Measurements from ENCODE around the gene FOXK2.
"Not testable (repeated sequence)": the region's sequence is repeated elsewhere in the genome, so short reads cannot be mapped to it uniquely, and the experiment has no call there.

Gene FOXK2

DNA sequence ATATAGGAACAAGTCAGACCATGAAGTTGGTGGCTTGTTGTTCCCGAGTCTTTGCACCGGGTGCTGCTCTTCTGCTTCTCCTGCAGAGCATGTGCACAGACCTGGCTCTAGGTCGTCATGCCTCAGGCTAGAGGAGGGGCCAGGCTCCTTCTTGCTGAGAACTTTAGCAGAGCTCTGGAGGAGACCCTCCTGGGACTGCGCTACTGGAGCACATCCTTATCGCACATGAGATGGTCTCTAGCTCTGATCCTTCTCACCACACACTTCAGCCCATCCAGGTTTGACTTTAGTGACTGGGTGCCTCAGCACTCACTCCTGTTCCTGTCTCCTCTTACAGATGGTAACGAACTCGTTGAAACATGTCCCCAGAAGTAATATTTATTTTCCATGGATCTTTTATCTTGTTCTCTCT lies 14.9 kb downstream of the FOXK2 start:
- no peak for DNase-seq

DNA sequence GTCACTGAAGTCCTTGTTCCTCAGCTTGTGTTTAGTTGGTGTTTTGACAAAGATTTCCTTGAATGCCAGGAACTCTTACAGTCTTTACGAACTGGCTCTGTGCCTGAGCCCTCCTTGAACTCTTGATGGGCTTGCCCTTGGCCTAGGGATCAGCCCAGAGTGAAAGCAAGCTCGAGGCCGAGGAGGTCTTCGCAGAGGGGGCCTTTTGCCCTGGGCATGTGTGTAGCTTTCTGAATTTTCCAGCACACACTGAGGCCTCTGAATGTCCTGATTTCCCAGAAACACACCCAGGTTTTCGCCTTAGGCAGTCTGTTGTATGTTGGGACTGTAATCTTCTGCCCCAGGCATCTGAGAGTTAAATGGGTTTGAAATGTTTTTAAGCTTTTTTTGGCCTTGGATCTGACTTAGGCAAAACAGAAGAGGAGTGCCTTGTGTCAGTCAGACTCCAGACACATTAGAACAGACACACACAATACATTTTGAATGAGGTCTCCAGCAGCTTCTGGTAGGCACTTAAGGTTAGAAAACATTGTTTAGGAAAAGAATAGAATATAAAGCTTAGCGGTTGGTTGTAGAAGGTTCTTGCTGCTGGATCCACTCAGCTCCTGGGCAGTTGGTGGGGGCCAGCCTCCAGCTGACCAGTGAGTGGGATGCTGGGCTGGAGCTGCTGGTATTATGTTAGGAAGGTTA lies 17.1 kb downstream of the FOXK2 start:
- DNase-seq, result no peak

DNA sequence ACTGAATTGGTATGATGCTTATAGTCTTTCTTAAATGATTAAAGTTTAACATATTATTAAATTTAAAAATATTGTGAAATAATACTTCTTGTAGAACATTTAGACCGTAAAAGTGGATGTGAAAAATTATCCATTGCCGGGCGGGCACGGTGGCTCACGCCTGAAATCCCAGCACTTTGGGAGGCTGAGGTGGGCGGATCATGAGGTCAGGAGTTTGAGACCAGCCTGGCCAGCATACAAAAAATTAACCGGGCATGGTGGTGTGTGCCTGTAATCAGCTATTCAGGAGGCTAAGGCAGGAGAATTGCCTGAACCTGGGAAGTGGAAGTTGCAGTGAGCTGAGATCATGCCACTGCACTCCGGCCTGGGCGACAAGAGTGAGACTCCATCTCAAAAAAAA lies 17.7 kb downstream of the FOXK2 start:
- not testable (repeated sequence) for DNase-seq

DNA sequence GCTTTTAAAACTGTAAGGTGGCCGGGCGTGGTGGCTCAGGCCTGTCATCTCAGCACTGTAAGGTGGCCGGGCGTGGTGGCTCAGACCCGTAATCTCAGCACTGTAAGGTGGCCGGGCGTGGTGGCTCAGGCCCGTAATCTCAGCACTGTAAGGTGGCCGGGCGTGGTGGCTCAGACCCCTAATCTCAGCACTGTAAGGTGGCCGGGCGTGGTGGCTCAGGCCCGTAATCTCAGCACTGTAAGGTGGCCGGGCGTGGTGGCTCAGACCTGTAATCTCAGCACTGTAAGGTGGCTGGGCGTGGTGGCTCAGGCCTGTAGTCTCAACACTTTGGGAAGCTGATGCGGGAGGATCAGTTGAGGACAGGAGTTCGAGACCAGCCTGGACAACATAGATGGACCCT lies 19.5 kb downstream of the FOXK2 start:
- not testable (repeated sequence) for DNase-seq

DNA sequence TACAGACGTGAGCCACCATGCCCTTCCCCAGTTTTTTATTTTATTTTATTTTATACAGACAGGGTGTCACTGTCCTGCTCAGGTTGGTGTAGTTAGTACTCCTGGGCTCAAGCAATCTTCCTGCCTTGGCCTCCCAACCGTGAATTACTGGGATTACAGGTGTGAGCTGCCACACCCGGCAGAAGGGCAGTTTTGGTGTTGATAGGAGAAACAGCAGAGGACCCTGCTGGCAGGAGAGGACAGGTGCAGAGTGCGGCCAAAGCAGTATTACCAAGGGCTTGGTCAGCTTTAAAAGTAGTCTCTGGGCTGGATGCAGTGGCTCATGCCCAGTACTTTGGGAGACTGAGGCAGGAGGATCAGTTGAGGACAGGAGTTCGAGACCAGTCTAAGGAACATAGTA lies 22.9 kb downstream of the FOXK2 start:
- no peak for DNase-seq

GRCh38 chr17:82544431-82545070 lies 25.0 kb downstream of the FOXK2 start:
- DNase-seq, result no peak

GRCh38 chr17:82545071-82545462 lies 25.5 kb downstream of the FOXK2 start:
- DNase-seq, result no peak

DNA sequence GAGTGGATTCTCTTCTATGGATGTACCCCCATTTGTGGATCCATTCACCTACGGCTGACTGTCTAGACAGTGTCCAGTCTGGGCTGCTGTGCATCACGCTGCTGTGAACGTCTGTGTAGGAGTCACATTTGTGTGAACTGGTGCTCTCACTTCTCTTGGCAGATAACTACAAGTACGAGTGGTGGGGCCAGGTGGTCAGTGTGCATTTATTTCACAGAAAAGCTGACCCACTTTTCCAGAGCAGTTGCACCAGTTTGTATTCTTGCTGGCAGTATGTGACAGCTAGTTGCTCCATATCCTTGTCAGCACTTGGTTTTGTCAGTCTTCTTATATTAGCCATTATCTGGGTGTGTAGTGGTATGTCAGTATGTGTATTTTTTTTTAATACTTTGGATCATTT lies 28.4 kb downstream of the FOXK2 start:
- DNase-seq, result no peak

DNA sequence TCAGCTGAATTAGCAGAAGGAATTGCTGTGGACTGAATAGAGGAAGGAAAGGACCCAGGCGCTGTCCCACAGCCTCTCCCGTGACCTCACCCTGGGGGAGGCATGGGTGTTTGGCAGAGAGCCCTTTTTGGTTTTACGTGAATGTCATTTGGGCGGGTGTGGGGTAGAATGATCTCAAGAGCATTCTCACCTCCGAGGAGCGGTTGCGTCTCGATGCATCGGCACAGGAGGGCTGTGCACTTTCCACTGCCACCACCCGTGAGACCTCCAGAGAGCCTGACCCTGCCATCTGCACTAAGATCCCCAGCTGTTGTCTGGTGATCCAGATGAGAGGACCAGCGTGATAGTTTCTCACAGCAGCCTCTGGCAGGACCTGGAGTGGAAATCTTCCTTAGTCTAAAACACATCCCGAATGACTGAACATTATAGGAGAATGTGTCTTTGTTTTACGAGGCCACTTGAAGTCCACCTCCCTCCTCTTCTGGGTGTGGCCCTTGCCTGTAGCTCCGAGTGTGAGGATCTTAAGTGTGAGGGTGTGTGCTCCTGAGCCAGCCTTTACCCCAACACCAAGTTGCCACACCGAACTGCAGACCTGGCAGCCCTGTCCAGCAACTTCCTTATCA lies 29.3 kb downstream of the FOXK2 start:
- DNase-seq, result no peak

- DNase-seq, result peak; percentile 76 to 80
Measured at GRCh38 chr17:82551779-82552457, 32.4 kb downstream of the FOXK2 start.

- DNase-seq, result no peak
Measured at GRCh38 chr17:82552580-82552979, 33.0 kb downstream of the FOXK2 start.

DNA sequence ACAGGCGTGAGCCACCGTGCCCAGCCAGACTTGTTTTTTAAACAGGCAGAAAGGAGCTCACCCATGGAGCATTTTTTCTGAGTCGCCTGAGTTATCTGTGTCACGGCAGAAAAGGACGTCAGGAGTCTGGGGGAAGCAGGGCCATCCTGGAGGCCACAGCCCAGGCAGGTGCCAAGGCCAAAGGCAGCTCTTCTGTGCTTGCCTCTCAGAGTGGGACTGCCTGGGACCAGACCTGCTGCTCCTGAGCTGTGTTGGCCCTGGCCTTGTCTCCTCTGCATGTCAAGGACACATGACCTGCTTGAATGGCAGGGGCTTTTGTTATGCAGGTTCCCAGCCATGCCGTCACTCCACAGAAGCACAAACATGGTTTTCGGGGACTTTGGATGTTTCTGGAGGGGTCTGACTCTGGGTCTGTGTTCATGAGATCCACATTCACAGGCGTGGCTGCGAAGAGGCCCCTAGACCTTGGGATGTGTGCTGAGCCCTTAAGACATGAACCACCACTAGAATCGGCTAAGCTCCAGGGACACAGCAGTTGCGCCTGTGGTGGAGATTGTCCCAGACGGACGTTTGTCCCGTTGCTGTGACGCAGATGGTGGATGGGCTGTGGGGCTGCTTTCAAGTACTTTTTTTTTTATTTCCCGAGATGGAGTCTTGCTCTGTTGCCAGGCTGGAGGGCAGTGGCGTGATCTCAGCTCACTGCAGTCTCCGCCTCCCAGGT lies 33.8 kb downstream of the FOXK2 start:
- no peak for DNase-seq

- DNase-seq, result not testable (repeated sequence)
Measured at GRCh38 chr17:82557510-82557909, 38.0 kb downstream of the FOXK2 start.

GRCh38 chr17:82559566-82560251 lies 40.2 kb downstream of the FOXK2 start:
- DNase-seq, result peak; percentile 98 to 99

DNA sequence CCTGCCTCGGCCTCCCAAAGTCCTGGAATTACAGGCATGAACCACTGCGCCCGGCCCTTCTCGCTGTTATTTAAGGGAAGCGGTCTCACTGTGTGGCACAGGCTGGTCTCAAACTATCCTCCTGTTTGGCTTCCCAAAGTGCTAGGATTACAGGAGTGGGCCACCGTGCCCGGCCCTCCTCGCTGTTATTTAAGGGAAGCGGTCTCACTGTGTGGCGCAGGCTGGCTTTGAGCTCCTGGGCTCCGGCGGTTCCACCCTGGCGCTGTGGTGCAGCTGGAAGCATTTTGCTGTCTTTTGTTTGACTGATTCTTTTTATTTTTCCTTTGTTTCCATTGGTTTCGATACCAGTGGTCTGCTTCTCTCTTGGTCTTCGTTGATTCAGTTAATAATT lies 40.7 kb downstream of the FOXK2 start:
- no peak for DNase-seq

DNA sequence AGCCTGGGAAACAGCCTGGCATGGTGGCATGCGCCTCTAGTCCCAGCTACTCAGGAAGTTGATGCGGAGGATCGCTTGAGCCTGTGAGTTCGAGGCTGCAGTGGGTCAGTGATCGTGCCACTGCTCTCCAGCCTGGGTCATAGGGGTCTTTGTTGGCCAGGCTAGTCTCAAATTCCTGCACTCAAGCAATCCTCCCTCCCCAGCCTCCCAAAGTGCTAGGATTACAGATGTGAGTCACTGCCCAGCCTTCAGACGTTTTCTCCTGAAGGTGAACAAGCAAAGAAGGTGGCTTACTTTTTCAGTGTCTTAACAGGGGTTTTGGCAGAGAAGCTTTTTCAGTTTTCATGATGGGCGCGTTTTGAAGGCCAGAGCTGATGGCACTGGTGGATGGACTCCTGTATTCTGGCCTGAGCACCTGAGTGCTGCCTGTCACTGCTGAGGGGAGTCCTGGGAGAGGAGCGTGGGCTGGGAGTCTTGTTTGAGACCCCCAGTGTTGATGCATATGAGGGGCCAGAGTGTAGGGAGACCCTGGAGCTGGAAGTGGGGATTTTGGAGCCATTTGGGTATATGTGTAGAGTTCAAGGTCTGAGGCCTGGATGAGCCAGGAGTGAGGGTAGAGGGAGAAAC lies 41.4 kb downstream of the FOXK2 start:
- no peak for DNase-seq

GRCh38 chr17:82561429-82562035 lies 42.0 kb downstream of the FOXK2 start:
- DNase-seq, result no peak

- not testable (repeated sequence) for DNase-seq
Measured at GRCh38 chr17:82562718-82563220, 43.2 kb downstream of the FOXK2 start.

GRCh38 chr17:82563318-82563717 lies 43.8 kb downstream of the FOXK2 start:
- no peak for DNase-seq

DNA sequence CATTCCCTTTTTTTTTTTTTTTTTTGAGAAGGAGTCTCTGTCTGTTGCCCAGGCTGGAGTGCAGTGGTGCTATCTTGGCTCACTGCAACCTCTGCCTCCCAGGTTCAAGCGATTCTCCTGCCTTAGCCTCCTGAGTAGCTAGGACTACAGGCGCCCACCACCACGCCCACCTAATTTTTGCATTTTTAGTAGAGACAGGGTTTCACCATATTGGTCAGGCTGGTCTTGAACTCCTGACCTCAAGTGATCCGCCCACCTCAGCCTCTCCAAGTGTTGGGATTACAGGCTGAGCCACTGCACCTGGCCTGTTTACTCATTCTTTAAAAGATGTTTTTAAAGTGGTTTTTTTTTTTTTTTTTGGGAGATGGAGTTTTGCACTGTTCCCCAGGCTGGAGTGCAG lies 44.2 kb downstream of the FOXK2 start:
- not testable (repeated sequence) for DNase-seq

DNA sequence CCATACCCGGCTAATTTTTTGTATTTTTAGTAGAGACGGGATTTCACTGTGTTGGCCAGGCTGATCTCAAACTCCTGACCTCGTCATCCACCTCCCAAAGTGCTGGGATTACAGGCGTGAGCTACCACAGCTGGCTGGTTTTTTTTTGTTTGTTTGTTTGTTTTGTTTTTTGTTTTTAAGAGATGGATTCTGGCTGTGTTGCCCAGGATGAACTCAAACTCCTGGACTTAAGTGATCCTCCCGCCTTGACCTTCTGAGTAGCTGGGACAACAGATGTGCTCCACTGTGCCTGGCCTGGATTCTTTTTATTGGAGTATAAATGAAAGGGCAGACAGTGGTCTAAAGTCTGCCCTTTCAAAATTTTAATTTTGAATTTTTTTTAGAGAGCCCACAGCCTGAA lies 44.7 kb downstream of the FOXK2 start:
- DNase-seq, result no peak
